OCI-LY7 (cell line): ENCODE results near the gene ANKRD10. TPM values are rescaled to one million over a fixed set of nuclear protein-coding genes. Genes with fewer than 3 reads are reported as not detected.
"Not testable (repeated sequence)": the region's sequence is repeated elsewhere in the genome, so short reads cannot be mapped to it uniquely, and the experiment has no call there.

Experiments used
- BruUV-seq: library from RNA; stranded (reverse); fragments of 400-500 nt; replicated peaks from 2 replicates; lab custom pipeline; 2021; lab: Mats Ljungman, UMichigan
- CTCF ChIA-PET: fragments of 300-600 bp; sonication (Branson Sonifier 250); formaldehyde crosslinking; loops from one replicate; lab custom pipeline; 2022; ENCODE audit warnings: antibody characterized with exemption; ENCODE audit not compliant: unreplicated experiment; lab: Charles Lee
- POLR2A ChIA-PET: fragments of 300-600 bp; sonication (Branson Sonifier 250); formaldehyde crosslinking; loops from one replicate; lab custom pipeline; 2022; ENCODE audit warnings: antibody characterized with exemption; lab: Charles Lee
- DNase-seq: peaks from one replicate; pipeline ENCODE4 v3.0.0-alpha.2; 2015; ENCODE audit warnings: low spot score
- H2AFZ ChIP-seq: fragments of 200-600 bp; sonication (generic), shearing (Covaris generic); 2 replicates; pipeline ENCODE4 v1.6.1; 2014; ENCODE audit warnings: mild to moderate bottlenecking, antibody characterized with exemption, low read length, moderate library complexity
- H3K27ac ChIP-seq: fragments of 200-600 bp; sonication (generic); 2 replicates; pipeline ENCODE4 v1.5.1; 2014; ENCODE audit warnings: mixed run types, low read depth, mild to moderate bottlenecking, moderate library complexity, low read length, inconsistent platforms; ENCODE audit not compliant: poor library complexity, severe bottlenecking
- H3K36me3 ChIP-seq: fragments of 200-600 bp; sonication (generic); 2 replicates; pipeline ENCODE4 v1.6.1; 2014; ENCODE audit warnings: mild to moderate bottlenecking, antibody characterized with exemption, low read length, moderate library complexity, mixed read lengths; ENCODE audit not compliant: insufficient read depth
- H3K4me1 ChIP-seq: fragments of 200-600 bp; sonication (generic); 2 replicates; pipeline ENCODE4 v1.5.1; 2014; ENCODE audit warnings: mild to moderate bottlenecking, low read length; ENCODE audit not compliant: insufficient read depth, poor library complexity, severe bottlenecking
- H3K4me2 ChIP-seq: fragments of 200-600 bp; sonication (generic); 2 replicates; pipeline ENCODE4 v1.6.1; 2014; ENCODE audit warnings: mild to moderate bottlenecking, low read length
- H3K4me3 ChIP-seq: fragments of 200-600 bp; sonication (generic); 2 replicates; pipeline ENCODE4 v1.5.1; 2014; ENCODE audit warnings: mild to moderate bottlenecking, low read depth, low read length; ENCODE audit not compliant: poor library complexity, severe bottlenecking
- H3K79me2 ChIP-seq: fragments of 200-600 bp; sonication (generic); 2 replicates; pipeline ENCODE4 v1.6.1; 2016; ENCODE audit warnings: low read depth, mild to moderate bottlenecking, low read length, moderate library complexity, mixed read lengths; ENCODE audit not compliant: insufficient read depth
- H3K9me2 ChIP-seq: fragments of 200-600 bp; sonication (generic); 2 replicates; pipeline ENCODE4 v1.6.1; 2016; ENCODE audit warnings: mild to moderate bottlenecking, low read length, mixed read lengths; ENCODE audit not compliant: insufficient read depth
- H3K9me3 ChIP-seq: fragments of 200-600 bp; sonication (generic); 2 replicates; pipeline ENCODE4 v1.6.1; 2014; ENCODE audit warnings: mild to moderate bottlenecking, mixed run types, low read length, mixed read lengths
- H4K20me1 ChIP-seq: fragments of 200-600 bp; sonication (generic); 2 replicates; pipeline ENCODE4 v1.6.1; 2014; ENCODE audit warnings: mild to moderate bottlenecking, antibody characterized with exemption, low read length, moderate library complexity, mixed read lengths; ENCODE audit not compliant: insufficient read depth
- CTCF ChIP-seq: fragments of 200-600 bp; sonication (generic); conservative IDR thresholded peaks from 2 replicates; pipeline ENCODE4 v1.5.1; 2014; ENCODE audit warnings: mild to moderate bottlenecking, antibody characterized with exemption, low read length, moderate library complexity, mixed read lengths
- EZH2phosphoT487 ChIP-seq: fragments of 200-600 bp; sonication (generic); IDR thresholded peaks from 2 replicates; pipeline ENCODE4 v1.6.1; 2018; ENCODE audit warnings: low read depth, borderline replicate concordance, mild to moderate bottlenecking, mixed run types, antibody characterized with exemption, low read length, moderate library complexity, mixed read lengths
- intact Hi-C: fragments of 100-400 bp; cut with micrococcal nuclease; formaldehyde crosslinking; loops from one replicate; pipeline ENCODE4 v1.10.0; 2022; ENCODE audit not compliant: unreplicated experiment
- total RNA-seq, 2 experiments: library from RNA; depleted of rRNA in 1 of 2; stranded (reverse); fragments of >200 nt in 1 of 2; shearing (Covaris generic) in 1 of 2; gene quantifications; 2 replicates each; pipeline ENCODE4 v1.2.3, GENCODE V29; 2014 to 2022

Gene ANKRD10
- total RNA-seq, 2 experiments from 2014 or later, result 82.8 to 86.0 TPM

- no peaks in the 10 kb centered on the region for H3K9me3 ChIP-seq
- H3K9me2 ChIP-seq, result no peaks in the 10 kb centered on the region
- H3K4me2 ChIP-seq, result no peak overlapping the region
- ChIA-PET POLR2A (no interaction called here), CTCF (no interaction called here)
- no peaks in the 10 kb centered on the region for H3K4me1 ChIP-seq
- no peak overlapping the region for H2AFZ ChIP-seq
- DNase-seq, result no peak
- no peaks in the 10 kb centered on the region for H3K79me2 ChIP-seq
- no peak for TF ChIP-seq CTCF
- no peak for TF ChIP-seq EZH2phosphoT487
- no TSS peak for BruUV-seq
- no peaks in the 10 kb centered on the region for H3K36me3 ChIP-seq
- no peak overlapping the region for H3K4me3 ChIP-seq
- H3K27ac ChIP-seq, result no peak overlapping the region
- intact Hi-C loops, result no loop called here
- H4K20me1 ChIP-seq, result no peaks in the 10 kb centered on the region
Observed at GRCh38 chr13:110957931-110958330, 43.1 kb upstream of the ANKRD10 start.

- no peaks in the 10 kb centered on the region for H3K9me2 ChIP-seq
- H3K27ac ChIP-seq, result no peak overlapping the region
- H3K79me2 ChIP-seq, result no peaks in the 10 kb centered on the region
- CTCF ChIA-PET, result no interaction called here
- no peak for TF ChIP-seq EZH2phosphoT487
- peak; percentile 38; the same call in 1 of the 2 replicates for TF ChIP-seq CTCF
- no peak overlapping the region for H3K4me2 ChIP-seq
- intact Hi-C loops, result no loop called here
- no peaks in the 10 kb centered on the region for H3K9me3 ChIP-seq
- BruUV-seq, result no TSS peak
- DNase-seq, result no peak
- POLR2A ChIA-PET, result no interaction called here
- H2AFZ ChIP-seq, result no peak overlapping the region
- no peak overlapping the region for H3K4me3 ChIP-seq
- H3K36me3 ChIP-seq, result no peaks in the 10 kb centered on the region
- H3K4me1 ChIP-seq, result no peaks in the 10 kb centered on the region
- H4K20me1 ChIP-seq, result no peaks in the 10 kb centered on the region
Observed at GRCh38 chr13:110957181-110957884, 42.5 kb upstream of the ANKRD10 start.

GRCh38 chr13:110956216-110956615, 41.3 kb upstream of the ANKRD10 start:
- H3K79me2 ChIP-seq, H3K9me3 ChIP-seq, H3K4me1 ChIP-seq, H2AFZ ChIP-seq, H3K36me3 ChIP-seq, H3K27ac ChIP-seq, DNase-seq, H3K4me2 ChIP-seq, BruUV-seq, POLR2A ChIA-PET, H3K4me3 ChIP-seq, CTCF ChIA-PET, H4K20me1 ChIP-seq, intact Hi-C loops, H3K9me2 ChIP-seq: not testable (repeated sequence)

- H3K4me3 ChIP-seq, H3K36me3 ChIP-seq, intact Hi-C loops, H3K27ac ChIP-seq, H3K9me2 ChIP-seq, H3K79me2 ChIP-seq, CTCF ChIA-PET, POLR2A ChIA-PET, H3K4me2 ChIP-seq, H4K20me1 ChIP-seq, DNase-seq, H3K4me1 ChIP-seq, H3K9me3 ChIP-seq, BruUV-seq, H2AFZ ChIP-seq: not testable (repeated sequence)
Observed at GRCh38 chr13:110955608-110956007, 40.7 kb upstream of the ANKRD10 start.

GRCh38 chr13:110955072-110955503, 40.2 kb upstream of the ANKRD10 start:
- H3K4me2 ChIP-seq, H3K79me2 ChIP-seq, H3K27ac ChIP-seq, CTCF ChIA-PET, POLR2A ChIA-PET, H3K9me2 ChIP-seq, DNase-seq, H3K4me3 ChIP-seq, H3K36me3 ChIP-seq, H3K4me1 ChIP-seq, intact Hi-C loops, BruUV-seq, H4K20me1 ChIP-seq, H3K9me3 ChIP-seq, H2AFZ ChIP-seq: not testable (repeated sequence)
